Endothelial cell of umbilical vein (primary cell): ENCODE results near the gene RBM15B. TPM values are rescaled to one million over a fixed set of nuclear protein-coding genes. Genes with fewer than 3 reads are reported as not detected.

ENCODE experiments used
- BruUV-seq: library from RNA; stranded (reverse); fragments of 400-500 nt; replicated peaks from 2 replicates; lab custom pipeline; 2021; lab: Mats Ljungman, UMichigan
- CTCF ChIA-PET: fragments of 300-600, 350-600 bp; sonication (Branson Sonifier 250); formaldehyde crosslinking; loops from one replicate; lab custom pipeline; 2021; ENCODE audit warnings: antibody characterized with exemption, inconsistent platforms; lab: Charles Lee
- POLR2A ChIA-PET: fragments of 300-600, 350-600 bp; sonication (Branson Sonifier 250); formaldehyde crosslinking; loops from one replicate; lab custom pipeline; 2021; ENCODE audit warnings: antibody characterized with exemption, inconsistent platforms; lab: Charles Lee
- DNase-seq: peaks from one replicate; pipeline ENCODE4 v3.0.0-alpha.2; 2011; ENCODE audit warnings: low read depth, low spot score
- FAIRE-seq: peaks from 2 replicates; lab custom pipeline; 2011; peaks lifted over from hg19 to GRCh38; lab: Jason Lieb, UNC
- H2AFZ ChIP-seq: 2 replicates; pipeline ENCODE4 v1.6.0; 2012; ENCODE audit warnings: low read depth, low read length, control low read depth, inconsistent platforms
- H3K27ac ChIP-seq: 2 replicates; pipeline ENCODE4 v1.5.1; 2011; ENCODE audit warnings: low read depth, mild to moderate bottlenecking, control low read depth, low read length, moderate library complexity; ENCODE audit not compliant: insufficient read depth
- H3K27me3 ChIP-seq, 2 experiments: 2 replicates each; pipeline versions ENCODE4 v1.6.0 to v1.6.1; 2011; ENCODE audit warnings: low read length in 2 of 2, mixed read lengths in 1 of 2; ENCODE audit not compliant: control insufficient read depth in 2 of 2, insufficient read depth in 2 of 2
- H3K36me3 ChIP-seq, 2 experiments: 2 replicates in 1 of 2; 3 replicates in 1 of 2; pipeline ENCODE4 v1.5.1; 2011; ENCODE audit warnings: low read length in 2 of 2, mild to moderate bottlenecking in 1 of 2, moderate library complexity in 1 of 2; ENCODE audit not compliant: control insufficient read depth in 2 of 2, insufficient read depth in 2 of 2; ENCODE audit errors: extremely low read depth in 1 of 2
- H3K4me1 ChIP-seq: 3 replicates; pipeline ENCODE4 v1.5.1; 2011; ENCODE audit warnings: mild to moderate bottlenecking, low read length; ENCODE audit not compliant: control insufficient read depth, insufficient read depth; ENCODE audit errors: extremely low read depth
- H3K4me2 ChIP-seq: 2 replicates; pipeline ENCODE4 v1.6.1; 2011; ENCODE audit warnings: low read length, control low read depth, mixed read lengths; ENCODE audit not compliant: insufficient read depth
- H3K4me3 ChIP-seq, 3 experiments: fragments of 200-600 bp in 1 of 3; sonication (generic), shearing (Covaris generic) in 1 of 3; replicated peaks in 1 of 3; 2 replicates each; pipeline ENCODE4 v1.5.1; 2011 to 2016; ENCODE audit warnings: control low read depth in 3 of 3, low read length in 3 of 3, mild to moderate bottlenecking in 2 of 3, inconsistent platforms in 1 of 3, low read depth in 1 of 3, moderate library complexity in 1 of 3; ENCODE audit not compliant: insufficient read depth in 1 of 3
- H3K79me2 ChIP-seq: 2 replicates; pipeline ENCODE4 v1.6.0; 2012; ENCODE audit warnings: low read length, inconsistent platforms; ENCODE audit not compliant: control insufficient read depth, insufficient read depth
- H3K9ac ChIP-seq: replicated peaks from 2 replicates; pipeline ENCODE3; 2011; ENCODE audit warnings: low read length, control low read depth; ENCODE audit not compliant: insufficient read depth; ENCODE audit errors: extremely low read depth
- H3K9me1 ChIP-seq: replicated peaks from 3 replicates; pipeline ENCODE4 v1.6.0; 2011; ENCODE audit warnings: mild to moderate bottlenecking, low read length; ENCODE audit not compliant: control insufficient read depth, insufficient read depth; ENCODE audit errors: extremely low read depth
- H3K9me3 ChIP-seq: replicated peaks from 2 replicates; pipeline ENCODE4 v1.5.1; 2012; ENCODE audit warnings: low read length, inconsistent platforms; ENCODE audit not compliant: control insufficient read depth, insufficient read depth
- H4K20me1 ChIP-seq: replicated peaks from 2 replicates; pipeline ENCODE3; 2011; ENCODE audit warnings: mild to moderate bottlenecking, low read length; ENCODE audit not compliant: control insufficient read depth, insufficient read depth; ENCODE audit errors: extremely low read depth
- CTCF ChIP-seq, 2 donors: IDR thresholded peaks; 1 replicate in 1 of 2; 2 replicates in 1 of 2; pipeline ENCODE4 v1.5.1; 2011; ENCODE audit warnings: low read length in 2 of 2, mild to moderate bottlenecking in 2 of 2, moderate library complexity in 2 of 2, control low read depth in 1 of 2, inconsistent platforms in 1 of 2, low read depth in 1 of 2; ENCODE audit not compliant: insufficient read depth in 1 of 2; ENCODE audit errors: extremely low read depth in 1 of 2
- EZH2 ChIP-seq: IDR thresholded peaks from 2 replicates; pipeline ENCODE4 v1.6.1; 2012; ENCODE audit warnings: borderline replicate concordance, low read depth, mild to moderate bottlenecking, moderate library complexity, low read length, inconsistent platforms; ENCODE audit not compliant: severe bottlenecking
- FOS ChIP-seq: IDR thresholded peaks from 2 replicates; pipeline ENCODE4 v1.6.1; 2011; ENCODE audit warnings: mild to moderate bottlenecking, low read length, moderate library complexity, borderline replicate concordance; ENCODE audit not compliant: insufficient read depth
- GATA2 ChIP-seq: IDR thresholded peaks from 2 replicates; pipeline ENCODE4 v1.7.0; 2011; ENCODE audit warnings: low read depth, mild to moderate bottlenecking, moderate library complexity, mixed read lengths, low read length; ENCODE audit not compliant: insufficient read length, insufficient read depth
- JUN ChIP-seq: IDR thresholded peaks from 2 replicates; pipeline ENCODE4 v1.6.1; 2011; ENCODE audit warnings: borderline replicate concordance, low read depth; ENCODE audit not compliant: insufficient read length, insufficient read depth
- MYC ChIP-seq: IDR thresholded peaks from one replicate; pipeline ENCODE4 v1.6.1; 2011; ENCODE audit warnings: mild to moderate bottlenecking, low read depth, low read length
- POLR2A ChIP-seq: IDR thresholded peaks from 2 replicates; pipeline ENCODE4 v1.6.1; 2012; ENCODE audit warnings: low read depth, mild to moderate bottlenecking, control low read depth, low read length
- POLR2AphosphoS5 ChIP-seq: IDR thresholded peaks from 2 replicates; pipeline ENCODE4 v1.6.1; 2012; ENCODE audit warnings: low read depth, mild to moderate bottlenecking, control low read depth, low read length, moderate library complexity; ENCODE audit not compliant: insufficient read depth
- dilution Hi-C: fragments of 300-500 bp; cut with MboI; formaldehyde crosslinking; loops from one replicate; pipeline ENCODE4 v1.15.0; 2019; ENCODE audit warnings: low sequenced_read_pairs; ENCODE audit not compliant: extremely low pct_ligation_motif_present
- intact Hi-C: fragments of 100-400 bp; cut with micrococcal nuclease; formaldehyde crosslinking; loops from one replicate; pipeline ENCODE4 v1.10.0; 2022
- polyA plus RNA-seq, 4 experiments: library from polyadenylated mRNA; depleted of rRNA in 3 of 4; stranded (reverse) in 3 of 4; unstranded in 1 of 4; fragments of >200 nt; gene quantifications; 2 replicates each; pipeline versions ENCODE4 v1.2.1 to v1.2.3, GENCODE V29; 2011 to 2012; ENCODE audit warnings: missing spikeins in 1 of 4
- total RNA-seq: library from RNA; stranded (reverse); gene quantifications from 2 replicates; pipeline ENCODE4 v1.2.3, GENCODE V29; 2021
- TF ChIP-seq, protein P1 (sequence below): IDR thresholded peaks from 2 replicates; pipeline ENCODE4 v1.6.1; 2011; ENCODE audit not compliant: insufficient read depth, insufficient read length

RBM15B gene
- total and polyA plus RNA-seq, 2 donors (not counting 3 experiments of a cell fraction or from before 2014, with no cell fraction given), result 19.9 to 39.1 TPM

DNA sequence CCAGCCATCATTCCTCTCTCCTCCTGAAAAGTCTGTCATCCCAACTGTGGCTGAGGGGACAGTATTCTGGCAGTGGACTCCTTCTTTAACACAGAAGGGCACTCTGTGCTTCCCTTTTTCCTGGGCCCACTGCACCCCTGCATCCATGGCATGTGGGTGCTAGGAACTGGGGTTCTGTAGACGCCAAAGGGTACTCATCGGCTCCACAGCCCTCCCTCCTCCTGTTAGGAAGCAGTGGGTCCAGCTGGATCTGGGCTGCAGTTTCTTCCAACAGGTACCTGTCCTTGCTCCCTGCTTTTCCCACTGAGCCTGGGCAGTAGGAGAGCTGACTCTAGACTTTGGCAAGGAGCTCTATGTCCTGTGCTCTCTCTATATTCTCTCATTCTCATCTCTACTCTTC is 12.4 kb upstream of the RBM15B start:
- Histone ChIP-seq H3K79me2 (no peaks in the 10 kb centered on the region), H4K20me1 (no peaks in the 10 kb centered on the region), H3K4me2 (no peak overlapping the region), H3K36me3 (no peaks in the 10 kb centered on the region), H3K9me3 (no peaks in the 10 kb centered on the region), H3K9ac (no peak overlapping the region), H3K4me3 (no peak overlapping the region), H3K4me1 (peaks cover 5% of the 10 kb centered on the region), H3K9me1 (no peaks in the 10 kb centered on the region), H2AFZ (no peak overlapping the region), H3K27me3 (no peaks in the 10 kb centered on the region), H3K27ac (no peak overlapping the region)
- FAIRE-seq (no peak), DNase-seq (no peak)
- ChIA-PET CTCF (interaction anchor here (1.1 to 5.0 kb wide), 5 partner anchors 11 to 763 kb away, joined by 3 to 27 read pairs (median 7); no protein-coding TSS in a partner anchor), POLR2A (no interaction called here)
- dilution Hi-C loops, result no loop called here
- intact Hi-C loops, result no loop called here
- TF ChIP-seq POLR2AphosphoS5 (no peak), POLR2A (no peak), FOS (no peak)
- no TSS peak for BruUV-seq

GRCh38 chr3:51379301-51379700 is 11.8 kb upstream of the RBM15B start:
- Histone ChIP-seq H3K4me2 (no peak overlapping the region), H3K4me3 (no peak overlapping the region), H3K4me1 (peaks cover 6% of the 10 kb centered on the region), H2AFZ (no peak overlapping the region), H3K27me3 (no peaks in the 10 kb centered on the region), H3K9ac (no peak overlapping the region), H3K9me1 (no peaks in the 10 kb centered on the region), H4K20me1 (no peaks in the 10 kb centered on the region), H3K36me3 (no peaks in the 10 kb centered on the region), H3K9me3 (no peaks in the 10 kb centered on the region), H3K27ac (no peak overlapping the region), H3K79me2 (peaks cover 6% of the 10 kb centered on the region)
- TF ChIP-seq MYC (no peak), EZH2 (no peak), GATA2 (no peak), POLR2A (no peak), CTCF (IDR thresholded peaks at IDR 0.05; ENCODE audit: extremely low read depth in 1 of 2, insufficient read depth in 1 of 2, low read depth in 1 of 2, low read length in 2 of 2) (no peak), POLR2AphosphoS5 (no peak), FOS (no peak), JUN (no peak)
- TF ChIP-seq, protein P1, sequence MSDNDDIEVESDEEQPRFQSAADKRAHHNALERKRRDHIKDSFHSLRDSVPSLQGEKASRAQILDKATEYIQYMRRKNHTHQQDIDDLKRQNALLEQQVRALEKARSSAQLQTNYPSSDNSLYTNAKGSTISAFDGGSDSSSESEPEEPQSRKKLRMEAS, result no peak
- BruUV-seq, result no TSS peak
- no peak for DNase-seq
- intact Hi-C loops, result no loop called here
- POLR2A ChIA-PET, result no interaction called here
- CTCF ChIA-PET, result interaction anchor here (1.8 to 5.0 kb wide), 4 partner anchors 10 to 763 kb away, joined by 6 to 27 read pairs (median 10); no protein-coding TSS in a partner anchor
- FAIRE-seq, result no peak
- dilution Hi-C loops, result no loop called here
